K562 (cell line): ENCODE measurements around the gene TSKS. TPM values are rescaled to one million over a fixed set of nuclear protein-coding genes. Genes with fewer than 3 reads are reported as not detected.
A peak's percentile ranks its signal among the peaks of the same experiment; 100 is the strongest.

Experiments used
- ATAC-seq: fragments of 200-7000 bp; cut with Tn5 transposase; 3 replicates; pipeline ENCODE4 v1.9.1; 2020; ENCODE audit warnings: moderate library complexity
- BruUV-seq: library from RNA; stranded (reverse); fragments of 400-500 nt; replicated peaks from 2 replicates; lab custom pipeline; 2021; lab: Mats Ljungman, UMichigan
- CTCF ChIA-PET: fragments of 300-600 bp; formaldehyde crosslinking; extraction: SDS; loops from one replicate; lab custom pipeline; 2021; ENCODE audit warnings: low intra/inter-chr PET ratio; lab: Yijun Ruan, JAX
- POLR2A ChIA-PET: fragments of 300-600, 350-650 bp; sonication (Branson Sonifier 250); formaldehyde crosslinking; extraction: SDS; loops from one replicate; lab custom pipeline; 2021; ENCODE audit warnings: antibody characterized with exemption, inconsistent platforms; lab: Yijun Ruan, JAX
- DNase-seq, 4 experiments: peaks; one replicate each; pipeline versions ENCODE4 v3.0.0 to v3.0.0-alpha.2; 2011 to 2018; ENCODE audit warnings: low spot score in 3 of 4, mixed read lengths in 3 of 4; ENCODE audit errors: extremely low read depth in 1 of 4
- FAIRE-seq: peaks from 2 replicates; lab custom pipeline; 2011; peaks lifted over from hg19 to GRCh38; lab: Jason Lieb, UNC
- H2AFZ ChIP-seq: 2 replicates; pipeline ENCODE4 v1.6.0; 2011; ENCODE audit warnings: low read depth, low read length, control low read depth, inconsistent platforms
- H3K27ac ChIP-seq: fragments of 200-600 bp; 3 replicates; pipeline ENCODE4 v1.8.0; 2011; ENCODE audit warnings: low read depth, mild to moderate bottlenecking, control low read depth, inconsistent platforms, low read length, moderate library complexity, mixed read lengths; ENCODE audit errors: extremely low read depth
- H3K27me3 ChIP-seq, 2 experiments: fragments of 300-600 bp in 1 of 2; 2 replicates in 1 of 2; 3 replicates in 1 of 2; pipeline versions ENCODE4 v1.6.0 to v1.8.0; 2011; ENCODE audit warnings: inconsistent platforms in 2 of 2, low read length in 2 of 2, mild to moderate bottlenecking in 1 of 2, mixed read lengths in 1 of 2, moderate library complexity in 1 of 2; ENCODE audit not compliant: control insufficient read depth in 2 of 2, insufficient read depth in 2 of 2
- H3K36me3 ChIP-seq: fragments of 300-600 bp; 3 replicates; pipeline ENCODE4 v1.8.0; 2011; ENCODE audit warnings: mild to moderate bottlenecking, low read length, inconsistent platforms; ENCODE audit not compliant: control insufficient read depth, insufficient read depth
- H3K4me1 ChIP-seq, 2 experiments: fragments of 200-600 bp in 1 of 2; replicated peaks in 1 of 2; 2 replicates in 1 of 2; 3 replicates in 1 of 2; pipeline versions ENCODE4 v1.5.1 to v1.8.0; 2011; ENCODE audit warnings: inconsistent platforms in 2 of 2, low read length in 2 of 2, mild to moderate bottlenecking in 1 of 2, mixed read lengths in 1 of 2, moderate library complexity in 1 of 2; ENCODE audit not compliant: control insufficient read depth in 2 of 2, insufficient read depth in 2 of 2
- H3K4me2 ChIP-seq: 2 replicates; pipeline ENCODE4 v1.6.1; 2011; ENCODE audit warnings: low read length, control low read depth, inconsistent platforms, mixed read lengths; ENCODE audit not compliant: insufficient read depth
- H3K4me3 ChIP-seq: fragments of 200-600 bp; sonication (generic), shearing (Covaris generic); 2 replicates; pipeline ENCODE4 v1.5.1; 2016; ENCODE audit warnings: control low read depth, inconsistent platforms
- H3K79me2 ChIP-seq: fragments of 200-600 bp; 3 replicates; pipeline ENCODE4 v1.8.0; 2011; ENCODE audit warnings: low read length, inconsistent platforms; ENCODE audit not compliant: control insufficient read depth, insufficient read depth
- H3K9ac ChIP-seq, 2 experiments: 2 replicates each; pipeline versions ENCODE4 v1.6.0 to v1.6.1; 2011; ENCODE audit warnings: low read depth in 2 of 2, low read length in 2 of 2, control low read depth in 1 of 2, inconsistent platforms in 1 of 2, mild to moderate bottlenecking in 1 of 2, mixed read lengths in 1 of 2; ENCODE audit not compliant: insufficient read depth in 1 of 2
- H3K9me1 ChIP-seq: one replicate; pipeline ENCODE4 v1.6.0; 2011; ENCODE audit warnings: inconsistent platforms, mild to moderate bottlenecking, low read length, moderate library complexity; ENCODE audit not compliant: control insufficient read depth, insufficient read depth
- H3K9me3 ChIP-seq: replicated peaks from 2 replicates; pipeline ENCODE4 v1.5.1; 2011; ENCODE audit warnings: low read depth, low read length, inconsistent platforms; ENCODE audit not compliant: control insufficient read depth, insufficient read depth
- H4K20me1 ChIP-seq: replicated peaks from 2 replicates; pipeline ENCODE4 v1.6.1; 2011; ENCODE audit warnings: low read length, inconsistent platforms, mixed read lengths; ENCODE audit not compliant: control insufficient read depth, insufficient read depth
- NR2C1 ChIP-seq, 2 experiments: fragments of 450-650 bp; IDR thresholded peaks; 2 replicates each; pipeline ENCODE4 v1.6.1; 2017; ENCODE audit warnings: mild to moderate bottlenecking in 2 of 2, antibody characterized with exemption in 1 of 2, inconsistent platforms in 1 of 2, missing compliant biosample characterization in 1 of 2, missing genetic modification characterization in 1 of 2
- RBM14 ChIP-seq: fragments of 200-400 bp; formaldehyde crosslinking; IDR thresholded peaks from 2 replicates; pipeline ENCODE4 v1.6.1; 2018; ENCODE audit warnings: low read depth, mild to moderate bottlenecking, low read length, moderate library complexity, borderline replicate concordance; ENCODE audit not compliant: insufficient read depth
- SMARCB1 ChIP-seq: IDR thresholded peaks from 2 replicates; pipeline ENCODE4 v1.6.1; 2011; ENCODE audit warnings: improper control_type of control experiment, low read depth; ENCODE audit not compliant: insufficient read length
- SPI1 ChIP-seq: IDR thresholded peaks from 2 replicates; pipeline ENCODE4 v1.6.1; 2011; ENCODE audit warnings: low read depth, low read length, control low read depth, borderline replicate concordance
- SRF ChIP-seq, 2 experiments: fragments of 250-450, 450-650 bp in 1 of 2; sonication (Bioruptor Pico) in 1 of 2; sonication (generic) in 1 of 2; formaldehyde crosslinking; IDR thresholded peaks; 2 replicates each; pipeline versions ENCODE4 v1.5.0 to v1.5.1; 2020 to 2022; ENCODE audit warnings: mild to moderate bottlenecking in 1 of 2, missing genetic modification reagents in 1 of 2
- SRSF1 ChIP-seq: fragments of 200-400 bp; formaldehyde crosslinking; IDR thresholded peaks from 2 replicates; pipeline ENCODE4 v1.6.1; 2017; ENCODE audit warnings: mild to moderate bottlenecking, low read depth, low read length, moderate library complexity
- ZBTB7A ChIP-seq: IDR thresholded peaks from 2 replicates; pipeline ENCODE4 v1.6.1; 2011; ENCODE audit warnings: low read depth, mild to moderate bottlenecking, low read length, moderate library complexity, borderline replicate concordance; ENCODE audit not compliant: control insufficient read depth
- ZFP36 ChIP-seq: fragments of 150-350 bp; IDR thresholded peaks from 2 replicates; pipeline ENCODE4 v1.6.1; 2018; ENCODE audit warnings: low read length, low read depth; ENCODE audit not compliant: partially characterized antibody
- ZFX ChIP-seq: sonication (generic); formaldehyde crosslinking; IDR thresholded peaks from 2 replicates; pipeline ENCODE4 v1.8.0; 2022; ENCODE audit warnings: mild to moderate bottlenecking, missing genetic modification reagents, moderate library complexity
- WGBS: fragments of 100-300 bp; shearing (Covaris generic); methylation state at CpG from one replicate; pipeline ENCODE4 v1.1.6; 2016; ENCODE audit warnings: low coverage, mixed read lengths; ENCODE audit not compliant: insufficient coverage; ENCODE audit errors: missing lambda C conversion rate; 5-methylcytosine and 5-hydroxymethylcytosine counted together
- in situ Hi-C: fragments of 300-500 bp; cut with MboI; formaldehyde crosslinking; loops from 4 replicates; pipeline ENCODE4 v1.15.0; 2018; ENCODE audit warnings: inconsistent platforms, mixed read lengths
- intact Hi-C: fragments of 100-400 bp; cut with micrococcal nuclease; formaldehyde crosslinking; loops from 2 replicates; pipeline ENCODE4 v1.14.2; 2022
- polyA plus RNA-seq, 8 experiments: library from polyadenylated mRNA; depleted of rRNA in 4 of 8; stranded (reverse) in 5 of 8; unstranded in 3 of 8; fragments of >200 nt; fragmentation: Nextera tagmentation in 2 of 8; fragmentation: Illumina TruSeq in 1 of 8; extraction: Ambion mirVana in 2 of 8; extraction: Trizol in 1 of 8; gene quantifications; 2 replicates each; pipeline versions ENCODE4 v1.2.1 to v1.2.3, GENCODE V29; 2011 to 2014; ENCODE audit warnings: inconsistent platforms in 1 of 8, missing spikeins in 1 of 8
- total RNA-seq, 7 experiments: library from RNA; depleted of rRNA in 6 of 7; stranded (reverse); fragments of >200 nt in 6 of 7; fragmentation: Illumina TruSeq in 2 of 7; extraction: Trizol in 2 of 7; gene quantifications; 2 replicates each; pipeline versions ENCODE4 v1.2.1 to v1.2.3, GENCODE V29; 2011 to 2021; ENCODE audit warnings: low replicate concordance in 1 of 7
- TF ChIP-seq, protein P1 (sequence below): fragments of 450-650 bp; IDR thresholded peaks from 2 replicates; pipeline ENCODE4 v1.6.1; 2017; ENCODE audit warnings: antibody characterized with exemption, mild to moderate bottlenecking
- TF ChIP-seq, protein P2 (sequence below), 2 experiments: fragments of 450-650 bp in 1 of 2; sonication (generic) in 1 of 2; formaldehyde crosslinking in 1 of 2; IDR thresholded peaks in 1 of 2; conservative IDR thresholded peaks in 1 of 2; 2 replicates each; pipeline versions ENCODE4 v1.6.1 to v1.8.1; 2016 to 2023; ENCODE audit warnings: mild to moderate bottlenecking in 2 of 2, moderate library complexity in 2 of 2, inconsistent platforms in 1 of 2, missing genetic modification reagents in 1 of 2

TSKS gene
- total and polyA plus RNA-seq, 9 of the 15 experiments (the other 6 are each of a cell fraction or from before 2014, with no cell fraction given): 0.14 to 4.5 (median 0.80) TPM

DNA sequence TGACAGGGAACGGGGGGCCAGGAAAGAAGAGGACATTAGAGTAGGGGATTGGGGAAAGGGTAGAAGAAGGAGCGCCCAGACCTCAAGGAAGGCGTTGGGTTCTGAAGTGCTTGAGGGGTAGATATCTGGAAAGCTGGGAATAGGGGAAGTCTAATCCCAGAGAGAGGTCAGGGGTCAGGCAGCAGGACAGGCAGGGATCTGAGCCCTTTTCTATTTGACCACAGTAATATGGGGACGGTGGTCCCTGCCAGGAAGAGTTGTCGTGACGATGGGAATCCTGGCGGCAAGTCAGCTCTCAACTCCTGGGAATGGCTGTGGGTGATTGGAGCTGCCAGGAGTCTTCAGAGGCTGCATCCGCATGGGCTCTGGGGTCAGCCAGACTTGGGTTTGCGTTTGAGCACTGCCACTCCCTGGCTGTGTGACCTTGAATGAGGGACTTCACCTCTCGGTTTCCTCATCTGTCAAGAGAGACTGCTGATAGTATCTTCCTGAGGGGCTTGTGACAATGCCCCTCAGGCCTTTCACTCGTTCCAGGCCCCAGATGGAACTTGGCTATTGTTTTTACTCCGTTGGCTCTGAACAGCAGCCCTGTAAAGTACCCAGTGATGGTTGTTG is 5.0 kb upstream of the TSKS start:
- no peaks in the 10 kb centered on the region for H3K9me1 ChIP-seq
- peaks cover 37 to 55% of the 10 kb centered on the region in 2 experiments for H3K4me1 ChIP-seq
- ATAC-seq (no peak), DNase-seq (no peak), FAIRE-seq (no peak)
- peaks cover 57% of the 10 kb centered on the region for H3K79me2 ChIP-seq
- peaks cover 31% of the 10 kb centered on the region for H3K36me3 ChIP-seq
- in situ Hi-C loops (no loop called here), intact Hi-C loops (loop anchor here (5.0 kb wide), 3 partner anchors 39 to 99 kb away; partner anchors contain the start of genes PNKP and PRMT1)
- H3K4me2 ChIP-seq: peak overlapping the region; percentile 93
- peak overlapping the region; percentile 90 to 95 for H3K9ac ChIP-seq
- peak overlapping the region; percentile 98 for H3K4me3 ChIP-seq
- H3K9me3 ChIP-seq: no peaks in the 10 kb centered on the region
- WGBS: 20% methylated on average over 11 of the region's 12 CpGs
- H3K27me3 ChIP-seq: no peaks in the 10 kb centered on the region
- BruUV-seq: TSS peak; percentile 52
- CTCF ChIA-PET: no interaction called here
- POLR2A ChIA-PET: interaction anchor here (0.6 to 1.6 kb wide), 3 partner anchors 13 to 36 kb away, joined by 3 to 4 read pairs (median 4); no protein-coding TSS in a partner anchor
- no peak overlapping the region for H2AFZ ChIP-seq
- TF ChIP-seq, protein P1, sequence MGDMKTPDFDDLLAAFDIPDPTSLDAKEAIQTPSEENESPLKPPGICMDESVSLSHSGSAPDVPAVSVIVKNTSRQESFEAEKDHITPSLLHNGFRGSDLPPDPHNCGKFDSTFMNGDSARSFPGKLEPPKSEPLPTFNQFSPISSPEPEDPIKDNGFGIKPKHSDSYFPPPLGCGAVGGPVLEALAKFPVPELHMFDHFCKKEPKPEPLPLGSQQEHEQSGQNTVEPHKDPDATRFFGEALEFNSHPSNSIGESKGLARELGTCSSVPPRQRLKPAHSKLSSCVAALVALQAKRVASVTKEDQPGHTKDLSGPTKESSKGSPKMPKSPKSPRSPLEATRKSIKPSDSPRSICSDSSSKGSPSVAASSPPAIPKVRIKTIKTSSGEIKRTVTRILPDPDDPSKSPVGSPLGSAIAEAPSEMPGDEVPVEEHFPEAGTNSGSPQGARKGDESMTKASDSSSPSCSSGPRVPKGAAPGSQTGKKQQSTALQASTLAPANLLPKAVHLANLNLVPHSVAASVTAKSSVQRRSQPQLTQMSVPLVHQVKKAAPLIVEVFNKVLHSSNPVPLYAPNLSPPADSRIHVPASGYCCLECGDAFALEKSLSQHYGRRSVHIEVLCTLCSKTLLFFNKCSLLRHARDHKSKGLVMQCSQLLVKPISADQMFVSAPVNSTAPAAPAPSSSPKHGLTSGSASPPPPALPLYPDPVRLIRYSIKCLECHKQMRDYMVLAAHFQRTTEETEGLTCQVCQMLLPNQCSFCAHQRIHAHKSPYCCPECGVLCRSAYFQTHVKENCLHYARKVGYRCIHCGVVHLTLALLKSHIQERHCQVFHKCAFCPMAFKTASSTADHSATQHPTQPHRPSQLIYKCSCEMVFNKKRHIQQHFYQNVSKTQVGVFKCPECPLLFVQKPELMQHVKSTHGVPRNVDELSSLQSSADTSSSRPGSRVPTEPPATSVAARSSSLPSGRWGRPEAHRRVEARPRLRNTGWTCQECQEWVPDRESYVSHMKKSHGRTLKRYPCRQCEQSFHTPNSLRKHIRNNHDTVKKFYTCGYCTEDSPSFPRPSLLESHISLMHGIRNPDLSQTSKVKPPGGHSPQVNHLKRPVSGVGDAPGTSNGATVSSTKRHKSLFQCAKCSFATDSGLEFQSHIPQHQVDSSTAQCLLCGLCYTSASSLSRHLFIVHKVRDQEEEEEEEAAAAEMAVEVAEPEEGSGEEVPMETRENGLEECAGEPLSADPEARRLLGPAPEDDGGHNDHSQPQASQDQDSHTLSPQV: no peak
- TF ChIP-seq ZFX (CRISPR knock-in tag) (0 out of 2 replicates have a peak, but pooled peaks have one; percentile 23), SMARCB1 (peak; percentile 30), NR2C1 (IDR thresholded peaks at IDR 0.05) (peak; percentile 59), NR2C1 (tag; IDR thresholded peaks at IDR 0.05) (peak; percentile 52; the same call in 1 of the 2 replicates), SRF (CRISPR knock-in tag; IDR thresholded peaks at IDR 0.05) (0 out of 4 replicates have a peak, but pooled peaks of 1 of the 2 experiments have one; percentile 17), ZFP36 (peak; percentile 31), SPI1 (peak; percentile 32; the same call in 1 of the 2 replicates), RBM14 (no peak), ZBTB7A (0 out of 2 replicates have a peak, but pooled peaks have one; percentile 6), SRSF1 (no peak)
- TF ChIP-seq, protein P2, sequence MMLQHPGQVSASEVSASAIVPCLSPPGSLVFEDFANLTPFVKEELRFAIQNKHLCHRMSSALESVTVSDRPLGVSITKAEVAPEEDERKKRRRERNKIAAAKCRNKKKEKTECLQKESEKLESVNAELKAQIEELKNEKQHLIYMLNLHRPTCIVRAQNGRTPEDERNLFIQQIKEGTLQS (IDR thresholded peaks at IDR 0.05): no peak
- TF ChIP-seq, protein P2 (CRISPR knock-in tag; conservative IDR thresholded peaks at IDR 0.05): 0 out of 2 replicates have a peak, but pooled peaks have one; percentile 9
- peak overlapping the region; percentile 84 for H3K27ac ChIP-seq
- 0 out of 2 replicates have a peak, but pooled peaks cover 3% of the 10 kb centered on the region for H4K20me1 ChIP-seq
